ENCODE data around the gene ATG2A.

DNA sequence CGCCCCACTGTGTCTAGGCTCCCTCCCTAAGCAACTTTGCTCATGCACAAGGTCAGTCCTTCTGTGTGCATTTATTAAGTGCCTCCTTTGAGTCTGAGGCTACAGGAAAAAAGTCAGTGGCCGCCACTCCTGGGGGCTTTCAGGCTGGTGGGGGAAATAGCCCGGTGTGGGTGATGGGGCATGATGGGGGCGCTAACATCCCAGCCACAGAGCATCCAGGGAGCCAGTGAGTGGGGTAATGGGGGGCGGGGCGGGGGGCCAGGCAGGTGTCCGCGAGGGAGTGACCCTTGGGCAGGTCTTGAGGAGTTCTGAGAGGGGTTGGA lies 28.6 kb downstream of the ATG2A start:
- TF ChIP-seq POLR2A (IDR thresholded peaks at IDR 0.05; ENCODE audit: low read length): no peak
- TF ChIP-seq GATA1 (IDR thresholded peaks at IDR 0.05; ENCODE audit: low read depth, low read length): no peak

Measured in erythroblast (primary cell).